AG04450 (cell line): ENCODE measurements around the gene HCN1. TPM values are rescaled to one million over a fixed set of nuclear protein-coding genes. Genes with fewer than 3 reads are reported as not detected.

Experiments used
- CTCF ChIA-PET: fragments of 300-600, 350-600 bp; formaldehyde crosslinking; extraction: SDS; loops from one replicate; lab custom pipeline; 2022; ENCODE audit warnings: antibody characterized with exemption, inconsistent platforms; lab: Charles Lee
- POLR2A ChIA-PET: fragments of 350-600 bp; formaldehyde crosslinking; extraction: SDS; loops from one replicate; lab custom pipeline; 2021; ENCODE audit warnings: antibody characterized with exemption, inconsistent platforms; lab: Yijun Ruan, JAX
- DNase-seq: peaks from one replicate; pipeline ENCODE4 v3.0.0-alpha.2; 2011; ENCODE audit warnings: low read depth, low spot score
- H3K27ac ChIP-seq: one replicate; pipeline ENCODE4 v1.5.1; 2012; ENCODE audit warnings: low read depth, low read length, control low read depth
- H3K27me3 ChIP-seq: one replicate; pipeline ENCODE4 v1.6.0; 2012; ENCODE audit warnings: low read length; ENCODE audit not compliant: control insufficient read depth, insufficient read depth
- H3K4me3 ChIP-seq: 2 replicates; pipeline ENCODE4 v1.5.1; 2011; ENCODE audit warnings: mild to moderate bottlenecking, low read depth, low read length, control low read depth
- H3K9me3 ChIP-seq: 2 replicates; pipeline ENCODE4 v1.5.1; 2012; ENCODE audit warnings: low read length; ENCODE audit not compliant: control insufficient read depth, insufficient read depth
- polyA plus RNA-seq: library from polyadenylated mRNA; depleted of rRNA; stranded (reverse); fragments of >200 nt; gene quantifications from 2 replicates; pipeline ENCODE4 v1.2.3, GENCODE V29; 2011
- TF ChIP-seq, protein P1 (sequence below): IDR thresholded peaks from 2 replicates; pipeline ENCODE4 v1.5.1; 2011; ENCODE audit warnings: low read depth, low read length, control low read depth, inconsistent platforms

Gene HCN1
- polyA plus RNA-seq, 1 experiment = not detected

- no peak for DNase-seq
- Histone ChIP-seq H3K27ac (no peak overlapping the region), H3K27me3 (no peaks in the 10 kb centered on the region), H3K4me3 (no peak overlapping the region), H3K9me3 (no peaks in the 10 kb centered on the region)
- CTCF ChIA-PET = no interaction called here
- TF ChIP-seq, protein P1, sequence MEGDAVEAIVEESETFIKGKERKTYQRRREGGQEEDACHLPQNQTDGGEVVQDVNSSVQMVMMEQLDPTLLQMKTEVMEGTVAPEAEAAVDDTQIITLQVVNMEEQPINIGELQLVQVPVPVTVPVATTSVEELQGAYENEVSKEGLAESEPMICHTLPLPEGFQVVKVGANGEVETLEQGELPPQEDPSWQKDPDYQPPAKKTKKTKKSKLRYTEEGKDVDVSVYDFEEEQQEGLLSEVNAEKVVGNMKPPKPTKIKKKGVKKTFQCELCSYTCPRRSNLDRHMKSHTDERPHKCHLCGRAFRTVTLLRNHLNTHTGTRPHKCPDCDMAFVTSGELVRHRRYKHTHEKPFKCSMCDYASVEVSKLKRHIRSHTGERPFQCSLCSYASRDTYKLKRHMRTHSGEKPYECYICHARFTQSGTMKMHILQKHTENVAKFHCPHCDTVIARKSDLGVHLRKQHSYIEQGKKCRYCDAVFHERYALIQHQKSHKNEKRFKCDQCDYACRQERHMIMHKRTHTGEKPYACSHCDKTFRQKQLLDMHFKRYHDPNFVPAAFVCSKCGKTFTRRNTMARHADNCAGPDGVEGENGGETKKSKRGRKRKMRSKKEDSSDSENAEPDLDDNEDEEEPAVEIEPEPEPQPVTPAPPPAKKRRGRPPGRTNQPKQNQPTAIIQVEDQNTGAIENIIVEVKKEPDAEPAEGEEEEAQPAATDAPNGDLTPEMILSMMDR = no peak
- POLR2A ChIA-PET = no interaction called here
Observed at GRCh38 chr5:45672271-45672670, 23.9 kb downstream of the HCN1 start.

DNA sequence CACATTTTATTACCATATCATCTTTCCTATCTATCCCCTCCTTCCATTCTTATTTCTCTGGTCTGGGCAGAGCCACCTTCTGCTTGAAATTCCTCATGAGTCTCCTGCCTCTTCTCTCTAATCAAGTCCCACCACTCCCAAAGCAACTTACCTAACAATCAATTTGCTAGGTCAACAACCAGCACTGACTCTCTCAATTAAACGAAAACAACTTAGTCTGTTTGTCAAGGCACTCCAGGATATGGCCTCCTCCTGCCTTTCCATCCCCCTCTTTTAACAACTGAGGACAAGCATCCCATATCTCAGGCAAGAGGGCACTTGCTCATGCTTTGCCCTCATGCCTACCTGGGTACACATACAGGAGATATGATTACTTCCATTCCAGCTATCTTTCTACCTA, 47.4 kb downstream of the HCN1 start:
- TF ChIP-seq, protein P1 = no peak
- DNase-seq = no peak

DNA sequence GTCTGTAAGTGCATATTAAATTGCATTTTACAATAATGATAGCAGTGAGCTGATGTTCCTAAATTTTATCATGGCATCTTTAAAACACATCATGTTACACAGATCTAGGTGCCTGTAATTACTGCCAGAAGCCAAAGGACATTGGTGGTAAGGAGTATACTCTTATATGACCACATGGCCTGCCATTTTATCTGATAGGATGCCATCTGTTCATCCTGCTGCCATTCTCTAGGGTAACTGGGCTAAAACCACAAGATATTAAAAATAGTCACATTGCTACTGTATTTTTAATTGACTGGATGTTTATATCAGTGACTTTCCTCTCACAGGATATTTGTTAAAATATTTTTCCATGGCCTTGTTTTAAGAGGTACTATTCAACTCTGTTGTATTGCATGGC, 53.1 kb downstream of the HCN1 start:
- H3K4me3 ChIP-seq = no peak overlapping the region
- no peaks in the 10 kb centered on the region; the same call in 1 of the 2 replicates for H3K9me3 ChIP-seq
- DNase-seq = no peak
- CTCF ChIA-PET = no interaction called here
- TF ChIP-seq, protein P1 = no peak
- POLR2A ChIA-PET = no interaction called here
- no peak overlapping the region for H3K27ac ChIP-seq
- no peaks in the 10 kb centered on the region for H3K27me3 ChIP-seq

More for the DNA sequence above, 47.4 kb downstream of the HCN1 start:
- Histone ChIP-seq H3K4me3 (no peak overlapping the region), H3K27me3 (no peaks in the 10 kb centered on the region), H3K27ac (no peak overlapping the region), H3K9me3 (no peaks in the 10 kb centered on the region)
- CTCF ChIA-PET = no interaction called here
- POLR2A ChIA-PET = no interaction called here

DNA sequence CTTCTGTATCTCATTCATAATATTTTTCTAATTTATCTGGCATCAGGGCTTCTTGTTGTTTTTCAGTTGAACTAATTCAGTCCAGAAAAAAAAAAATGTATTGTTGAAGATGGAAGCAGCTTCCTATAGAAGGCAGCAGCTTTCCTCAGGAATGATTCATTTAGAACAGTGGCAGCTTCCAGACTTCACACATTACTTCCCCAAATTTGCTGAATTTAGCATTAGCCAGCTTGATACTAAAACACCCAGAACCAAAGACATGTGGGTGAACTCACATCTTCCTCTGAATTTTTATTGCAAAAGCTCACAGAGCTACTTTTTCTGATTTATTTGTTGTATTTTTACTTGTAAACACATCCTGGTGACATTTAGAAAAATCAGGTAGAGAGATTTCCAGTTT, 53.8 kb downstream of the HCN1 start:
- no peak for DNase-seq
- H3K9me3 ChIP-seq = no peaks in the 10 kb centered on the region; the same call in 1 of the 2 replicates
- TF ChIP-seq, protein P1 = no peak
- H3K4me3 ChIP-seq = no peak overlapping the region
- ChIA-PET POLR2A (no interaction called here), CTCF (no interaction called here)
- no peaks in the 10 kb centered on the region for H3K27me3 ChIP-seq
- H3K27ac ChIP-seq = no peak overlapping the region

DNA sequence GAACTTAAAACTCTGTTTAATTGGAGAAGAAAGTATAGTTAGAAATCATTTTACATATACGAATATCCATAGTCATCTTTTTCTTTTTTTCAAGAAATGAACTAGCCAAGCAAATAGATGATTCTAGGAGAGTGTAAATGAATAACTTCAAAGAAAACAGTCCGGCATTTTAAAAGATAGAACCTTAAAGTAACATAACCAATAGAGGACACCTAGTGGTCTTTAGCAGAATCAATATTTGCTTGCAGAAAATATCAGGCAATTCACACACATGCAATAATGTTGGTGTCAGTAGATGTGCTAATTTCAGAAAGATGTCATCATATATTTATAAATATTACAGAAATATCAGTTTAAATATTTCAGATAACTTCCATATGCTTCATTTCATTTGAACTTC, 57.1 kb downstream of the HCN1 start:
- no peak for DNase-seq
- H3K27me3 ChIP-seq = no peaks in the 10 kb centered on the region
- H3K4me3 ChIP-seq = no peak overlapping the region
- TF ChIP-seq, protein P1 = no peak
- H3K9me3 ChIP-seq = no peaks in the 10 kb centered on the region; the same call in 1 of the 2 replicates
- ChIA-PET CTCF (no interaction called here), POLR2A (no interaction called here)
- H3K27ac ChIP-seq = no peak overlapping the region
